GM23248 (cell line): ENCODE results near the gene UBE2V1. TPM values are rescaled to one million over a fixed set of nuclear protein-coding genes. Genes with fewer than 3 reads are reported as not detected.

ENCODE experiments used
- DNase-seq: peaks from one replicate; pipeline ENCODE4 v3.0.0-alpha.2; 2015
- H2AFZ ChIP-seq: fragments of 200-600 bp; sonication (generic); 2 replicates; pipeline ENCODE4 v1.6.1; 2016; ENCODE audit warnings: antibody characterized with exemption
- H3F3A ChIP-seq: fragments of 200-600 bp; sonication (generic); 2 replicates; pipeline ENCODE4 v1.6.1; 2016; ENCODE audit warnings: mild to moderate bottlenecking, antibody characterized with exemption, mixed run types; ENCODE audit not compliant: insufficient read depth
- H3K27ac ChIP-seq: fragments of 200-600 bp; sonication (generic); 2 replicates; pipeline ENCODE4 v1.5.1; 2016; ENCODE audit warnings: mild to moderate bottlenecking
- H3K27me3 ChIP-seq: fragments of 200-600 bp; sonication (generic); replicated peaks from 2 replicates; pipeline ENCODE4 v1.6.1; 2016; ENCODE audit warnings: mild to moderate bottlenecking; ENCODE audit not compliant: insufficient read depth
- H3K36me3 ChIP-seq: fragments of 200-600 bp; sonication (generic); 2 replicates; pipeline ENCODE4 v1.6.1; 2016; ENCODE audit warnings: low read depth, mild to moderate bottlenecking
- H3K4me1 ChIP-seq: fragments of 200-600 bp; sonication (generic); 2 replicates; pipeline ENCODE4 v1.6.1; 2016; ENCODE audit warnings: mild to moderate bottlenecking; ENCODE audit not compliant: insufficient read depth
- H3K4me2 ChIP-seq: fragments of 200-600 bp; sonication (generic); one replicate; pipeline ENCODE4 v1.6.1; 2016; ENCODE audit warnings: mild to moderate bottlenecking; ENCODE audit not compliant: unreplicated experiment
- H3K4me3 ChIP-seq: fragments of 200-600 bp; sonication (generic); 2 replicates; pipeline ENCODE4 v1.5.1; 2016; ENCODE audit warnings: mild to moderate bottlenecking
- H3K79me2 ChIP-seq: fragments of 200-600 bp; sonication (generic); 2 replicates; pipeline ENCODE4 v1.6.1; 2016; ENCODE audit warnings: mild to moderate bottlenecking; ENCODE audit not compliant: insufficient read depth
- H3K9ac ChIP-seq: fragments of 200-600 bp; sonication (generic); 2 replicates; pipeline ENCODE4 v1.6.1; 2016; ENCODE audit warnings: mild to moderate bottlenecking
- H3K9me2 ChIP-seq: fragments of 200-600 bp; sonication (generic); 2 replicates; pipeline ENCODE4 v1.6.1; 2016; ENCODE audit warnings: mixed run types, mild to moderate bottlenecking, moderate library complexity; ENCODE audit not compliant: insufficient read depth
- H3K9me3 ChIP-seq: fragments of 200-600 bp; sonication (generic); one replicate; pipeline ENCODE4 v1.6.1; 2017; ENCODE audit warnings: low read depth
- H4K20me1 ChIP-seq: fragments of 200-600 bp; sonication (generic); 2 replicates; pipeline ENCODE4 v1.6.0; 2016; ENCODE audit not compliant: insufficient read depth
- EZH2 ChIP-seq: fragments of 200-600 bp; sonication (generic); IDR thresholded peaks from 2 replicates; pipeline ENCODE4 v1.6.1; 2018; ENCODE audit warnings: antibody characterized with exemption, mild to moderate bottlenecking; ENCODE audit not compliant: insufficient read depth, poor library complexity, severe bottlenecking
- EZH2phosphoT487 ChIP-seq: fragments of 200-600 bp; sonication (generic); IDR thresholded peaks from 2 replicates; pipeline ENCODE4 v1.6.1; 2018; ENCODE audit warnings: antibody characterized with exemption, moderate library complexity, mild to moderate bottlenecking, low read depth; ENCODE audit not compliant: insufficient read depth
- WGBS, 2 experiments: methylation state at CpG; one replicate each; pipeline ENCODE4 v1.1.6; 2015 to 2017; ENCODE audit warnings: low lambda C conversion rate in 2 of 2, low coverage in 1 of 2; ENCODE audit errors: missing lambda C conversion rate in 2 of 2; 5-methylcytosine and 5-hydroxymethylcytosine counted together
- in situ Hi-C: fragments of 300-500 bp; cut with MboI; formaldehyde crosslinking; loops from 2 replicates; pipeline ENCODE4 v1.15.0; 2020
- polyA plus RNA-seq: library from polyadenylated mRNA; unstranded; fragments of >200 nt; fragmentation: Nextera tagmentation; extraction: Ambion mirVana; gene quantifications from 2 replicates; pipeline ENCODE4 v1.2.1, GENCODE V29; 2016
- total RNA-seq: library from RNA; depleted of rRNA; stranded (reverse); fragments of >200 nt; shearing (Covaris generic); gene quantifications from 2 replicates; pipeline ENCODE4 v1.2.3, GENCODE V29; 2014

UBE2V1 gene
- total and polyA plus RNA-seq, 2 experiments from 2014 or later, result 41.7 to 197 TPM

GRCh38 chr20:50071039-50071888 is 41.7 kb downstream of the UBE2V1 start:
- 7 to 11% methylated on average over 46 to 48 of the region's 48 CpGs for WGBS, 2 experiments
- TF ChIP-seq EZH2phosphoT487 (no peak), EZH2 (no peak)
- Histone ChIP-seq H3K9me2 (no peaks in the 10 kb centered on the region), H3K36me3 (no peaks in the 10 kb centered on the region), H3K79me2 (no peaks in the 10 kb centered on the region), H3K4me1 (no peaks in the 10 kb centered on the region), H2AFZ (peak overlapping the region; percentile 90), H3K27me3 (no peaks in the 10 kb centered on the region), H3K4me2 (peak overlapping the region; percentile 84), H3K9me3 (no peaks in the 10 kb centered on the region), H3K4me3 (peak overlapping the region; percentile 77), H3K27ac (no peak overlapping the region), H3K9ac (peak overlapping the region; percentile 82), H4K20me1 (no peaks in the 10 kb centered on the region), H3F3A (no peaks in the 10 kb centered on the region)
- DNase-seq, result peak; percentile 89
- in situ Hi-C loops, result loop anchor here (5.0 kb wide), 1 partner anchor 94 kb away; no protein-coding TSS in a partner anchor

- H3K4me2 ChIP-seq, result no peak overlapping the region
- 94 to 95% methylated on average over 7 of the region's 7 CpGs for WGBS, 2 experiments
- H3K9ac ChIP-seq, result no peak overlapping the region
- no peak overlapping the region for H2AFZ ChIP-seq
- no peak for TF ChIP-seq EZH2
- no peak for TF ChIP-seq EZH2phosphoT487
- no peaks in the 10 kb centered on the region for H3F3A ChIP-seq
- no peaks in the 10 kb centered on the region for H4K20me1 ChIP-seq
- no peaks in the 10 kb centered on the region for H3K9me3 ChIP-seq
- H3K79me2 ChIP-seq, result no peaks in the 10 kb centered on the region
- H3K4me1 ChIP-seq, result no peaks in the 10 kb centered on the region
- H3K4me3 ChIP-seq, result no peak overlapping the region
- in situ Hi-C loops, result loop anchor here (5.0 kb wide), 1 partner anchor 93 kb away; no protein-coding TSS in a partner anchor
- no peak for DNase-seq
- H3K36me3 ChIP-seq, result no peaks in the 10 kb centered on the region
- H3K27ac ChIP-seq, result no peak overlapping the region
- H3K9me2 ChIP-seq, result no peaks in the 10 kb centered on the region
- H3K27me3 ChIP-seq, result no peaks in the 10 kb centered on the region
Measured at GRCh38 chr20:50070361-50070760, 42.6 kb downstream of the UBE2V1 start.

GRCh38 chr20:50068041-50068651 is 44.8 kb downstream of the UBE2V1 start:
- WGBS, 2 experiments, result 79 to 85% methylated on average over 11 of the region's 11 CpGs
- Histone ChIP-seq H3K4me1 (no peaks in the 10 kb centered on the region), H3F3A (no peaks in the 10 kb centered on the region), H3K9ac (no peak overlapping the region), H3K4me2 (no peak overlapping the region), H3K79me2 (no peaks in the 10 kb centered on the region), H3K36me3 (no peaks in the 10 kb centered on the region), H3K9me2 (no peaks in the 10 kb centered on the region), H3K27ac (no peak overlapping the region), H2AFZ (no peak overlapping the region), H3K4me3 (no peak overlapping the region), H4K20me1 (no peaks in the 10 kb centered on the region), H3K9me3 (no peaks in the 10 kb centered on the region), H3K27me3 (no peaks in the 10 kb centered on the region)
- TF ChIP-seq EZH2phosphoT487 (no peak), EZH2 (no peak)
- in situ Hi-C loops, result no loop called here
- no peak for DNase-seq

- Histone ChIP-seq H3K4me2 (no peak overlapping the region), H3K27me3 (no peaks in the 10 kb centered on the region), H3K79me2 (no peaks in the 10 kb centered on the region), H3K9me2 (no peaks in the 10 kb centered on the region), H2AFZ (no peak overlapping the region), H3K4me1 (no peaks in the 10 kb centered on the region), H3K4me3 (no peak overlapping the region), H3K9ac (no peak overlapping the region), H3K36me3 (no peaks in the 10 kb centered on the region), H3K9me3 (no peaks in the 10 kb centered on the region), H3K27ac (no peak overlapping the region), H3F3A (no peaks in the 10 kb centered on the region), H4K20me1 (no peaks in the 10 kb centered on the region)
- 97 to 100% methylated on average over 1 to 2 of the region's 2 CpGs for WGBS, 2 experiments
- DNase-seq, result no peak
- no peak for TF ChIP-seq EZH2
- TF ChIP-seq EZH2phosphoT487, result no peak
- in situ Hi-C loops, result no loop called here
Measured at GRCh38 chr20:50067461-50067860, 45.5 kb downstream of the UBE2V1 start.
